Measurements from ENCODE around the gene EXOSC6. TPM values are rescaled to one million over a fixed set of nuclear protein-coding genes. Genes with fewer than 3 reads are reported as not detected.
"Not testable (repeated sequence)": the region's sequence is repeated elsewhere in the genome, so short reads cannot be mapped to it uniquely, and the experiment has no call there.

The EXOSC6 gene
- polyA plus RNA-seq (ENCODE audit: insufficient read depth in 1 of 5, insufficient read length in 5 of 5, low replicate concordance in 1 of 5) = 10 to 100 TPM; 12.3 to 19.4 (median 17.3) TPM
- long read RNA-seq, donor 1, full-length matches to known transcripts = 99 of 99 reads
- long read RNA-seq, donor 1, partial matches to known transcripts = 0 of 99 reads
- long read RNA-seq, donor 1, other reads (novel, unspliced or antisense) = 0 of 99 reads
- long read RNA-seq, donor 2, full-length matches to known transcripts = 43 of 43 reads
- long read RNA-seq, donor 2, partial matches to known transcripts = 0 of 43 reads
- long read RNA-seq, donor 2, other reads (novel, unspliced or antisense) = 0 of 43 reads
- long read RNA-seq, donor 3, full-length matches to known transcripts = 110 of 110 reads
- long read RNA-seq, donor 3, partial matches to known transcripts = 0 of 110 reads
- long read RNA-seq, donor 3, other reads (novel, unspliced or antisense) = 0 of 110 reads
- long read RNA-seq, donor 4, full-length matches to known transcripts = 76 of 76 reads
- long read RNA-seq, donor 4, partial matches to known transcripts = 0 of 76 reads
- long read RNA-seq, donor 4, other reads (novel, unspliced or antisense) = 0 of 76 reads
- long read RNA-seq, donor 5, full-length matches to known transcripts = 127 of 127 reads
- long read RNA-seq, donor 5, partial matches to known transcripts = 0 of 127 reads
- long read RNA-seq, donor 5, other reads (novel, unspliced or antisense) = 0 of 127 reads
- long read RNA-seq, donor 6, full-length matches to known transcripts = 106 of 106 reads
- long read RNA-seq, donor 6, partial matches to known transcripts = 0 of 106 reads
- long read RNA-seq, donor 6, other reads (novel, unspliced or antisense) = 0 of 106 reads
- long read RNA-seq, donor 7, full-length matches to known transcripts = 101 of 101 reads
- long read RNA-seq, donor 7, partial matches to known transcripts = 0 of 101 reads
- long read RNA-seq, donor 7, other reads (novel, unspliced or antisense) = 0 of 101 reads
- long read RNA-seq, donor 8, full-length matches to known transcripts = 28 of 28 reads
- long read RNA-seq, donor 8, partial matches to known transcripts = 0 of 28 reads
- long read RNA-seq, donor 8, other reads (novel, unspliced or antisense) = 0 of 28 reads

DNA sequence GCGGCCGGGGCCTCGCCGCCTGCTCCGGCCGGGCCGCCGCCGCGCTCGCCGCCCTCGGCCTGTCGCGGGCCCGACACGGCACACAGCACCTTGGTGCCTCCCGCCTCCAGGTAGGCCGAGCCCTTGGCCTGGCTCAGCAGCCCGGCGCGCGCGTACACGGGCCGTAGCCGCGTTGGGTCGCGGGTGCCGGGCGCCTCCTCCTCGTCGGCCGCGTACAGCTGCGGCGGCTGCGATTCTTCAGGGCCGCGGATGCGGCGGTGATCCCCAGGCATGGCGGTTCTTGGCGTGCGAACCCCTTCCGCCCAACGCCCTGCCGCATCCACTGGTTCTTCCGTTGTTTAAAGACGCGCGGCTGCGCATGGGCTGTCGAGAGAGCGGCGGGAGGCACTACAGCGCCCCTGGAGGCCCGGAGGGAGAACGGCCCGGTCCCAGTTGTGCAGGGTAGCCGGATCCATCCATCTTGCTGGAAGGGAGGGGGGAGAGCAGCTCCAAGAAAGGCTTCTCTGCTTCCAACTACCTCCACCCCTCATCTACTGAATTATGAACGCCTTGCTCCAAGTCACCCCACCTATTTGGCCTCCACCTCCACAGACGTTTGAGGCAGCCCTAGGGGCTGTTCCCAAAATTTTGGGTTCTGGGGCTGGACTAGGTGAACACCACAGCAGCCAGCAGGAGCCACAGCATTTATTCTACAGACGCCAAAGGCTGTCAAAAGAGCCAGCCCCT is at the start of gene EXOSC6:
Gene EXOSC6, minus strand, starts transcription at position 312 of the 726 bp plus-strand sequence. Its CDS starts 40 bp downstream, at position 272.
- peak; percentile 88 for DNase-seq

DNA sequence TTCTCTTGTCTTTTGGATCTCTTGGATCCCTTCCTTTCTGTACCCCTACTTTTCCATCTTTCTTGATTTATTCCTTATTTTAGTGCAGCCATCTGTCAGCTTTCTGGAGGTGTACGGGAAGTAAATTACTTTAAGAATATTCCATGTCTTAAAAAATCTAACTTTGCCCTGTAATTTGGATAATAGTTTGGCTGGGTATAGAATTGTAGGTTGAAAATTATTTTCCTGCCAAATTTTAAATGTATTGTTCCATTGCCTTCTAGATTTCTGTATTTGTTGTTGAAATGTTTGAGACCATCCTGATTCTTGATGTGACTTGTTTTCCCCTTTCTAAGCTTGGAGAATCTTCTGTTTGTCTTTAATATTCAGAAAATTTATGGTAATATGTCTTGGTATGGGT is 49.4 kb upstream of the EXOSC6 start:
- DNase-seq = no peak

DNA sequence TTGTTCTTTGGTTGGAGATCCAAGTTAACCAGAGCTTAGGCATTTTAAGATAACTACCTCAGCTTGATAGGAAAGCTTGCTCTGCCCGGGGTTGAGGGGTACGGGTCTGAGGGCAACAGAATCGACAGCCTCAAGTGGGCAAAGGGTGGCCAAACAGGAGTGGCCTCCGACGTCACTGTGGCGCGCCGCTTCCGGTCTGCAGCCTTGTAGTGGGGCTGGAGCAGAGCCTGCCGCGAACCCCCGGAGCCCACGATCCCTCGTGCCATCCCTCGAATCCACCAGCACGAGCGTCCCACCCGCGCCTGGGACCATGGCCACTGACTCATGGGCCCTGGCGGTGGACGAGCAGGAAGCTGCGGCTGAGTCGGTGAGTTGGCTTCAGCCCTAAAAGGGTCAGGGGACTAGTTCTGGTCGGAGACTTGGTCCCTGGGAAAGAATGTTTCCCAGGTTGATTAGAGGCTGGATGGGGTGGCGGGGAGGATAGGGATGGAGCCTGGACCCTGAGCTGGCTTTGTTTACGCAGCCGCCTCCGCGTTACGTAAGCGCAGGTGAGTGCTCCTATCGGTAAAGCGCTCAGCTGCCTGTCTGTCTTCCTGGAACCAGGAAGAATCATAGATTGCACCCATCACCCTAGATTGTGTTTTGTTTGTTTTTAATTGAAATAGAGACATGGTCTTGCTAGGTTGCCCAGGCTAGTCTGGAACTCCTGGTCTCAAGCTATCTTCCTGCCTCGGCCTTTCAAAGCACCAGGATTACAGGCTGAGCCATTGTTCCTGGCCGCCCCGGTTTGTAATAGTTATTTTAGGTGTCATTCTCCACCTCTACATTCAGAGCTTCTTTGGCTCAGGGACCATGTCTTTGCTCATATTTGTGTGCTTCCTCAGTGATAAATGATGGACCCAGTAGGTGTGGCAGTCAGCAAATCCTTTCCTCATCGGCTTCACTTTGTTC is 47.5 kb upstream of the EXOSC6 start, which contains the start of gene DDX19B:
Gene DDX19B, plus strand, starts transcription at position 199 of the 951 bp plus-strand sequence. Its CDS starts 112 bp downstream, at position 311.
- DNase-seq = peak; percentile 81 to 82

DNA sequence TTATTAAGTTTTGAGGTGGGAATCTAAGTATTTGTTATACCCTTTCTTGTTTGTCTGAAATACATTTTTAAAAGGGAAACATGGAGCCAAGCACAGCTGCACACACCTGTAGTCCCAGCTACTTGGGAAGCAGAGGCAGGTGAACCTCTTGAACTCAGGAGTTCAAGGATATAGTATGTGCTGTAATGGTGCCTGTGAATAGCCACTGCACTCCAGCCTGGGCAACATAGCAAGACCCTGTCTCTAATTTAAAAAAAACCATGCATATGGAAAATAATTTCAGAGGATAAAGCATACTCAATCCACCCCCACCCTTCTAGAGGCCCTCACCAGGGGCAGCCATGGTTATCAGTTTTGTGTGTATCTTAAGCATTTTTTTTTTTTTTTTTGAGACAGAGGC is 43.9 kb upstream of the EXOSC6 start:
- no peak for DNase-seq

DNA sequence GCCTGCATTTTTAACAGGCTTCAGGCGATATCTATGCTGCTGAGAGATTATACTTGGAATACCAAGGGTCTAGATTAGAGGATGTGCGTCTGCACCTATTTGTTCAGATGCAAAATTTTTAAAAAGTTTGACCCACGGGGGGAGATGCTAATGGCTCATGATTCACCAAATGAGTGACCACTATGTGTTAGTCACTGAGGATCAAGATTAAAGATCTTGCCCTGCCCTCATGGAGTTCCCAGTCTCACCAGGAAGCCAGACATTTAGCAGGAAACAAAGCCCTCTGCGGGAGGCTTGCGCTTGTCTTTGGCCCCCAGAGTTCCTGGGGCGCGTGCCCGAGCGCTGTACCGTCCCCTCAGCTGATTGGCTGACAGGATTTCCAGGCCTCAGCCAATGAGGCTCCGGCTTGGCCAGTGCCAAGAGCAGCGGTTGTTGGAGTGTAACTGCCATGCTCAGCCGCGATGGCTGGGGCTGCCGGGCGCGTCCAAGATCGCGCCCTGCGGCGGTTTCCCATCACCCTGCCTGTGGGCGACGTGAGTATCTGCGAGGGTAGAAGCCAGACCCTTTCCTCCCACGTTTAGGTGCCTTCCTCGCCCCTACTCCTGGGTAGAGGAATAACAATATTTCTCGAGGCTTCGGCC is 42.8 kb upstream of the EXOSC6 start:
- DNase-seq = no peak

DNA sequence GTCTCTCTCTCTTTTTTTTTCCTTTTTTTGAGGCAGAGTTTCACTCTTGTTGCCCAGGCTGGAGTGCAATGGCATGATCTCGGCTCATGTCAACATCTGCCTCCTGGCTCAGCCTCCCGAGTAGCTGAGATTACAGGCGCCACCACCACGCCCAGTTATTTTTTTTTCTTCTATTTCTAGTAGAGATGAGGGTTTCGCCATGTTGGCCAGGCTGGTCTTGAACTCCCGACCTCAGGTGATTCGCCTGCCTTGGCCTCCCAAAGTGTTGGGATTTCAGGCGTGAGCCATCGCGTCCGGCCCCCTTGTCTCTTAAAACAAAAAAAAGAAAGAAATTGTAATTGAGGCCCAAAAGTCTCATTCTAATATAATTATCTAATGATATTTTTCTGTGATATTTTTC is 40.4 kb upstream of the EXOSC6 start:
- DNase-seq = not testable (repeated sequence)

DNA sequence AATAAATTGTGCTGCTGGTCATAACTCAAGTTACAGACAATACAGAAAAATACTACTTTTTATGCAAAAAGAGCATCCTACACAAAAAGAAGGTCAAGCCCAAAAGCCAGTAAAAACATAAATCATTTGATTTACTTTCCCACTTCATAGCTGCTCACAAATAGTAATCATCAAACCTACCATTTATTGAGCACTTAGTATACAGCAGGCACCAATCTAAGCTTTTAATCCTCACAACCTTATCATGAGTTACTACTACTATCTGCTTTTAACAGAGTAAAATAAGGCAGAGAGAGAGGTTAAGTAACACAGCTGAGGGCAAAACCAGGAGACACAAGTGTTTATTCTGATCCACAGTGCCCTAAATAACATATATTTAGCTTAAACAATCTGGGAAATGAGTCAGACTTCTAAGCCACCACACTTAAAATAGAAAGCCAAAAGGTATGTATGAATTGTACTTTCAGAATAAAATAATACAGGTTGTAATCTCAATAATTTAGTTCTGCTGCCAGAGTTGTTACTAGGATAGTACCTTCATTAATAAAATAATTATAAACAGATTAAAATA is 39.3 kb upstream of the EXOSC6 start:
- no peak for DNase-seq

DNA sequence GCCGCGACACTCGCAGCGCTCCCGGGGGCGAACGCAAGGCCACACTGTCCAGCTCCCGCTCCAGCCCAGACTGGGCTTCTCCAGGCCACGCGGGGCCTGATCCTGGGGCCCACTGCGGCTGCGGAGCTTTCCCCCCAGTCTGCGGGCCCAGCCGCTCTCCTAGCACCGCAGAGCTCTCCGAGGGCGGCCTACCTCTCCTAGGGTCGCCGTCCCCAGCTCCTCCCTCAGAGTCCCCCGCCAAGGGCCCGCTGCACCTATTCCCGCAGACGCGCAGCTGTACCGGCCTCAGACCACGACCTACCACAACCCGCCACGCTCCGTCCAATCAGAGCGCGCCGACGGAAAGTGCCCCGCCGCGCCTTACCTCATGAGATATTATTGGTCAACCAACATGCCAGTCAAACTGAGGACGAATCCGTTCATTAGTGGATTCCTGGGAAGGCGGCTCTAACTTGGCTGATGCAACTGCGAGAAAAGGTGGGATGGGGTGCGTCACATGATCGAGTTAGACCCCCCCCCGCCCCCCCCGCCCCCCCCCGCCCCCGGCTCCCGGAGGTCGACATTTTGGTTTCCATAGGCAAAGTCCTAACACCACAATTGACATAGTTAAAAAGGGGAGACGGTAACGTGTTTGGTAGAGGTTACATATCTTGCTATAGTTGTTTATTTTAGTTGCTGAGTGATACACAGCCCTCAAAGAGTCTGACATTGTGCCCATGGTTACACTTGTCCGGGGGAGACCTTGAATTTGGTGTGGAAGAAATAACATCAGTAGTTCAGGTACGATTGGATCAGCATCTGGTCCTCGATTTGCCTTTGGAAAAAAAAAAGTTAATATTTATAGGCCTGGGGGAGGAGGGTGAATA is 37.7 kb upstream of the EXOSC6 start, which contains the start of gene AARS1:
Gene AARS1, minus strand, starts transcription at position 278 of the 866 bp plus-strand sequence. CDS start 6,743 bp downstream, outside the sequence.
- peak; percentile 98 for DNase-seq

DNA sequence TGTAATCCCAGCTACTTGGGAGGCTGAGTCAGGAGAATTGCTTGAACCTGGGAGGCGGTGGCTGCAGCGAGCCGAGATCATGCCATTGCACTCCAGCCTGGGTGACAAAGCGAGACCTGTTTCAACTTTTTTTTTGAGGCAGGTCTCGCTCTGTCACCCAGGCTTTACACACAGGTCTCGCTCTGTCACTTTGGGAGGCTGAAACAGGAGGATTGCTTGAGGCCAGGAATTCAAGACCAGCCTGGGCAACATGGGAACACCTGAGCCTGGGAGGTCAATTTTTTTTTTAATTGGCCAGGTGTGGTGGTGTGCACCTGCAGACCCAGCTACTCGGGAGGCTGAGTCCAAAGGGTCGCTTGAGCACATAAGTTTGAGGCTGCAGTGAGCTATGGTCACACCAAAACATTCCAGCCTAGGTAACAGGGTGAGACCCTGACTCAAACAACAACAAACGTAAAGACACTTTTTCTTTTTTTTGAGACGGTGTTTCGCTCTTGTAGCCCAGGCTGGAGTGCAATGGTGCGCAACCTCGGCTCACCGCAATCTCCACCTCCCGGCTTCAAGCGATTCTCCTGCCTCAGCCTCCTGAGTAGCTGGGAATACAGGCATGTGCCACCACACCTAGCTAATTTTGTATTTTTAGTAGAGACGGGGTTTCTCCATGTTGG is 35.7 kb upstream of the EXOSC6 start:
- DNase-seq = not testable (repeated sequence)

DNA sequence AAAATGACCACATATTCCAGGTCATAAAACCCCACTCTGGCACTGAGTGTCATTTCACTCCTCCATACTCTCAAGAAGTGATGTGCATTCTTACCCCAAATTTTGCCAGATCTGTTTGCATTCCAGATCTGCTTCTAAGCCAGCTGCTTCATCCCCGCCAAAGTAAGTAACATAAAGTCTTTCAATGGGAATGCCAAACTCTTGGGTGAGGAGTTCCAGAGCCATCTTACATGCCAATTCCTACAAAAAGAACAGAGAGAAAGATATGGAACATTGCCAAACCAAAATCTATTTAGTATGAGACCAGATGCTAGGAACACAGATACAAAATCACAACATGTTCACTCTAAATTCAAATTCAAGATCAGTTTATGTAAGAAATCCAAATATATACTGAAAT is 24.7 kb upstream of the EXOSC6 start:
- no peak for DNase-seq

DNA sequence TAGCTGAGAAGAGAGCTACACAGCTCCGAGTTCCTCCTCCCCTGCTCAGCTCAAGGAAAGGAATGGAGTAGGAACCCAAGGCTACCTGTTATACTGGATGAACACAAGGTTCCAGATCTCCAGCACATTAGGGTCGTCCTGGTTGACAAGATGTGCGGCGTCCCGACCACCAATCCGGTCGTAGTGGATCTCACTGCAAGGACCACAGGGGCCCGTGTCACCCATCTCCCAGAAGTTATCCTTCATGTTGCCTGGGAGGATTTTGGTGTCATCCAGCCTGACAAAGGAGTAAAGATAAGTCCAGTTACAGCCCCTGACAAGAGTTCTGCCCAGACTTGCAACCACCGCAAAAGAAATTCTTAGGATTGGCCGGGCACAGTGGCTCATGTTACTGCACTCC is 20.0 kb upstream of the EXOSC6 start:
- DNase-seq = no peak

DNA sequence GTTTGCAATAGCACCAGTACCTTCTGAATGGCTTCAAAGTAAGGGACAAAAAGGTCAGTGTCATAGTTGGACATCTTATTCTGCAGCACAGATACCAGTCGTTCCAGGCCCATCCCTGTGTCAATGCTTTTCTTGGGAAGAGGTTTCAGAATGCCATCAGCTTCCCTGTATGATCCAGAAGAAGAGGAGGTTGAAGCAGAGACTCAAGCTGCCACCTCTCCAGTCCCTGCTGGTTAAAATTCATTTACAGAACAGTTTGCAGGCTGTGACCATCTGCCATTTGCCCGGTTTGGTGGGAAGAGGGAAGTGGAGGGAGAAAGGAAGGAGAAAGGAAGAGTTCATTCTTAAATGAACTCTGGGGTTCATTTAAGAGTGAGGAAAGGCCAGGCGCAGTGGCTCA is 18.4 kb upstream of the EXOSC6 start:
- no peak for DNase-seq

DNA sequence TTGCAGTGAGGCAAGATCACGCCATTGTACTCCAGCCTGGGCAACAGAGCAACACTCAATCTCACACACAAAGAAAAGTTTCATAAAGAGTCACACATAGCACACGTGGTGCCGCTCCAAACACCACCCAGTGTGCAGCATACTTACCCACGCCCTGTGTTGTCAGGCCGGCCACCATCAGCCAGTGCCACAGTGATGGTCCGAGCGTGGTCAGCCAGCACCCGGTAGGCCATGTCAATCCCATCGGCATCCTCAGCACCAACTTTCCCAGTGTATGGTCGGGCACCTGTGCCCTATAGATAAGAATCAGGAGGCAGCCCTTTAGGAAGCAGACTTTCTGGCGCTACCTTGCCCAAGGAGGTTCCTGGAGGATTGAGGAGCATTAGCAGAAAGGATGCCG is 17.7 kb upstream of the EXOSC6 start:
- DNase-seq = no peak

DNA sequence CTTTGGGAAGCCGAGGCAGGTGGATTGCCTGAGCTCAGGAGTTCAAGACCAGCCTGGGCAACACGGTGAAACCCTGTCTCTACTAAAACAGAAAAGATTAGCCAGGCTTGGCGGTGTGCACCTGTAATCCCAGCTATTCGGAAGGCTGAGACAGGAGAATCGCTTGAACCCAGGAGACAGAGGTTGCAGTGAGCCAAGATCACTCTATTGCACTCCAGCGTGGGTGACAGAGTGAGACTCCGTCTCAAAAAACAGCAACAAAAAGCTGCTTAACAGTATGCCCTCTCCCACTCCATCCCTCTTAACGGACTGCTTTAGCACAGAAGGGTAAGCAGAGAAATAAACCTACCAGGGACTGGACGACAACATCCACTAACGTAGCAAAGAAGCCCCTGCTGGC is 16.2 kb upstream of the EXOSC6 start:
- not testable (repeated sequence) for DNase-seq

DNA sequence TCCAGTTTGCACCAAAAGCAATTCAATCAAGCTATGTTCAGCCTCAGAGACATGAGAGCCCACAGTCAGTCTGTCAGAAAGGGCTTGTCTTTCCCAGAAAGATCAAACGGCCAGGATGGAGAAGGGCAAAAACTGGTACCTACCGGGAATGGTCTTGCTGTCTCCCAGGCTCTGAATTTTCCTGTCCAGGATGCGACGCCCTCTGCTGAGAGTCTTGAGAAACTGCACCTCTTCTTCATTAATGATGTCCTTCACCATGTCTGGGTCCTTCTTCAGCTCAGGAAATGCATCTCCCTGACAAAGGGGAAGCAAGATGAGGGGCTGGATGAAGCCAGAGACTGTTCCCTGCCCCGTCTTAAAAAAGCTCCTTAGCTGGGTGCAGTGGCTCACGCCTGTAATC is 15.8 kb upstream of the EXOSC6 start:
- no peak for DNase-seq

DNA sequence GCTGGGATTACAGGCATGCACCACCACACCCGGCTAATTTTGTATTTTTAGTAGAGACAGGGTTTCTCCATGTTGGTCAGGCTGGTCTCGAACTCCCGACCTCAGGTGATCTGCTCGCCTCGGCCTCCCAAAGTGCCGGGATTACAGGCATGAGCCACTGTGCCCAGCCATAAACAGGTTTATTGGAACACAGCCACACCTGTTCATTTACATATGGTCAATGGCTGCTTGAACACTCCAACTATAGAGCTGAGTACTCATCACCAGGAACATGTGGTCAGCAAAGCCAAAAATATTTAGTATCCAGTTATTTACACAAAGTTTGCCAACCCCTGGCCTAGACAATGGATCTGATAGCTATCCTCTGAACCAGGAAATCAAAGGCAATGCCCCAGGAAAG is 8.2 kb upstream of the EXOSC6 start:
- not testable (repeated sequence) for DNase-seq

DNA sequence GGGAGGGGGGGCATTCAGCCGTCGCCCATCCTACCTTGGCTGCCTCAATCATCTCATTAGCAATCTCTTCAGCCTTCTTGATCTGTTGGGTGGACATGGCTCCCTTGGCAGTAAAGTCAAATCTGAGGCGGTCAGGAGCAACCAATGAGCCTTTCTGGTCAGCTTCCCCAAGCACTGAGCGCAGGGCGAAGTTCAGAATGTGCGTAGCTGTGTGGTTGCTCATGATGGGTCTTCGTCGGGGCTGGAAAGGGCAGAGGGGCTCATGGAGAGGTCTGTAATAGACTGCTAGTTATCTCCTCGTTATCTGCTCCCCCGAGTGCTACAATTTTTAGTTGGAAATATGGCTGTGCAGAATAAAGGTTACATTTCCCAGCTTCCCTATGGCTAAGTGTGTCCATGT is 7.2 kb upstream of the EXOSC6 start:
- DNase-seq = no peak

DNA sequence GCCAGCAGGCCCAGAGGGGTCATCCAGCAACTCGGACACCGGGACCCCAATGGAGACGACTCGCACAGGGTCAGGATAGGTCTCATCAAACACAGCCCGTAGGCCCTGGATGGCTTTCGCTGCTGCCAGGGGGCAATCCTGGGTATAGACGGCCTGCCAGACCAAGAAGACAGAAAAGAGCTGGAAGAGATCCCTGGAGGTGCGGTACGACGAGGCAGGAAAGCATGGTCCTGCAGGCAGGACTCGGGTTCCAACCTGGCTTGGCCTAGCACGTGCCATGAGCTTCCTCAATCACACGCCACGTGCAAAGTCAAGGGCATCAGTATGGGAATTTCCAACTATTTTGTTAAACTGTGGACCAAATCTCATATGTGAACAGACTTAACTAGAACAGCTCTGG is 6.3 kb upstream of the EXOSC6 start:
- no peak for DNase-seq
